HepG2 (cell line): ENCODE measurements around the gene THADA.
A peak's percentile ranks its signal among the peaks of the same experiment; 100 is the strongest.

Experiments used
- CAMTA2 ChIP-seq: sonication (generic); formaldehyde crosslinking; IDR thresholded peaks from 2 replicates; pipeline ENCODE4 v1.4.0; 2020; ENCODE audit warnings: mild to moderate bottlenecking, missing genetic modification reagents, borderline replicate concordance
- CEBPG ChIP-seq: IDR thresholded peaks from 2 replicates; pipeline ENCODE4 v1.6.1; 2016
- DPF2 ChIP-seq: sonication (generic); formaldehyde crosslinking; IDR thresholded peaks from 2 replicates; pipeline ENCODE4 v1.4.0; 2020; ENCODE audit warnings: mild to moderate bottlenecking, low read depth, missing genetic modification reagents, borderline replicate concordance
- FIP1L1 ChIP-seq: fragments of 200-400 bp; formaldehyde crosslinking; IDR thresholded peaks from 2 replicates; pipeline ENCODE4 v1.6.1; 2018; ENCODE audit warnings: low read depth, mild to moderate bottlenecking, low read length, moderate library complexity, borderline replicate concordance; ENCODE audit not compliant: insufficient read depth
- HDAC2 ChIP-seq: sonication (generic); formaldehyde crosslinking; IDR thresholded peaks from 2 replicates; pipeline ENCODE4 v1.4.0; 2020; ENCODE audit warnings: missing genetic modification reagents
- POLR2AphosphoS5 ChIP-seq: IDR thresholded peaks from 2 replicates; pipeline ENCODE4 v1.6.1; 2012; ENCODE audit warnings: low read depth, low read length
- TCF7L2 ChIP-seq: IDR thresholded peaks from 2 replicates; pipeline ENCODE4 v1.6.1; 2011; ENCODE audit warnings: mild to moderate bottlenecking, low read depth, low read length, moderate library complexity
- YY1 ChIP-seq: IDR thresholded peaks from 2 replicates; pipeline ENCODE4 v1.6.1; 2011; ENCODE audit warnings: low read length, low read depth, moderate library complexity, mild to moderate bottlenecking; ENCODE audit not compliant: insufficient read depth, insufficient replicate concordance
- ZNF570 ChIP-seq: sonication (generic); formaldehyde crosslinking; IDR thresholded peaks from 2 replicates; pipeline ENCODE4 v1.4.0; 2020; ENCODE audit warnings: mild to moderate bottlenecking, missing genetic modification reagents, borderline replicate concordance
- TF ChIP-seq, protein P1 (sequence below): sonication (generic); formaldehyde crosslinking; IDR thresholded peaks from 2 replicates; pipeline ENCODE4 v1.5.0; 2020; ENCODE audit warnings: missing genetic modification reagents, mild to moderate bottlenecking, borderline replicate concordance
- TF ChIP-seq, protein P2 (sequence below): sonication (generic); formaldehyde crosslinking; IDR thresholded peaks from 2 replicates; pipeline ENCODE4 v1.4.0; 2020; ENCODE audit warnings: missing genetic modification reagents, borderline replicate concordance
- TF ChIP-seq, protein P3 (sequence below): IDR thresholded peaks from 2 replicates; pipeline ENCODE4 v1.6.1; 2016; ENCODE audit warnings: low read depth, borderline replicate concordance
- TF ChIP-seq, protein P4 (sequence below): sonication (generic); formaldehyde crosslinking; IDR thresholded peaks from 2 replicates; pipeline ENCODE4 v1.5.0; 2020; ENCODE audit warnings: mild to moderate bottlenecking, missing genetic modification reagents, moderate library complexity
- TF ChIP-seq, protein P5 (sequence below): sonication (generic); formaldehyde crosslinking; IDR thresholded peaks from 2 replicates; pipeline ENCODE4 v1.8.0; 2022; ENCODE audit warnings: missing genetic modification reagents, mild to moderate bottlenecking, inconsistent platforms, borderline replicate concordance

DNA sequence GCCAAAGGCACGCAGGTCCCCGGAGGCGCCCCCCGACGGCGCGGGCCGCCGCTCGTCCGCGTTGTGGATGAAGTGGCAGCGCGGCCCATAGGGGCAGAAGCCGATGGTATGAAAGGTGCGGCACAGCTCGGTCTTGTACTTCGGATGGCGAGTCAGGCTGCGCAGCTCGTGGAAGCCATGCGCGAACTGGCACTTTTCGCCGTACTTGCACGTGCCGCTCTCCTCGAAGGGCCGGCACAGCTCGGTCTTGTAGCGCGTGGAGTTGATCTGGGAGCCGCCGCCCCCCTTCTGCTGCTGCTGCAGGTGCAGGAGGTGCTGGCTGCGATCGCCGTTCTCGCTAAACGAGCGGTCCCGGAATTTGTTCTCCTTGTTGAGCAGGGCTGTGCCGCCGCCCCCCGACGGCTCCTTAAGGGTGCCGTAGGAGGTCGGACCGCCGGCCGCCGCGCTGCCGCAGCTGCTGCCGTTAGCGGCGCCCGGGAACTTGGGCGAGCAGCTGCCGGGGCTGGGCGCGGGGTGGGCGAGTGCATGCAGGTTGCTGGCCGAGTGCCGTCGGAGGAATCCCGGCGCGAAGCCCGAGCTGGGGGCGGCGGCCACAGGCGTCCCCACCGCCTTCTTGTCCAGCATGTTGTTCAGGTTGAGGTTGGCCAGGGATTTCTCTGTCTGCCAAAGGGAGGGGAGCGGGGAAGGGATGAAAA, 370.6 kb downstream of the THADA start:
- TF ChIP-seq, protein P1, sequence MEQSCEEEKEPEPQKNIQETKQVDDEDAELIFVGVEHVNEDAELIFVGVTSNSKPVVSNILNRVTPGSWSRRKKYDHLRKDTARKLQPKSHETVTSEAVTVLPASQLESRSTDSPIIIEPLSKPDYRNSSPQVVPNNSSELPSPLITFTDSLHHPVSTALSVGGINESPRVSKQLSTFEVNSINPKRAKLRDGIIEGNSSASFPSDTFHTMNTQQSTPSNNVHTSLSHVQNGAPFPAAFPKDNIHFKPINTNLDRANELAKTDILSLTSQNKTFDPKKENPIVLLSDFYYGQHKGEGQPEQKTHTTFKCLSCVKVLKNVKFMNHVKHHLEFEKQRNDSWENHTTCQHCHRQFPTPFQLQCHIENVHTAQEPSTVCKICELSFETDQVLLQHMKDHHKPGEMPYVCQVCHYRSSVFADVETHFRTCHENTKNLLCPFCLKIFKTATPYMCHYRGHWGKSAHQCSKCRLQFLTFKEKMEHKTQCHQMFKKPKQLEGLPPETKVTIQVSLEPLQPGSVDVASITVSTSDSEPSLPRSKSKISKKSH: peak; percentile 94
- TF ChIP-seq POLR2AphosphoS5 (peak; percentile 24), TCF7L2 (no peak), CAMTA2 (CRISPR knock-in tag) (no peak), FIP1L1 (peak; percentile 90; the same call in 1 of the 2 replicates), CEBPG (CRISPR knock-in tag) (0 out of 2 replicates have a peak, but pooled peaks have one; percentile 22), DPF2 (CRISPR knock-in tag) (no peak), HDAC2 (CRISPR knock-in tag) (peak; percentile 48; the same call in 1 of the 2 replicates), ZNF570 (CRISPR knock-in tag) (no peak), YY1 (no peak)
- TF ChIP-seq, protein P2, sequence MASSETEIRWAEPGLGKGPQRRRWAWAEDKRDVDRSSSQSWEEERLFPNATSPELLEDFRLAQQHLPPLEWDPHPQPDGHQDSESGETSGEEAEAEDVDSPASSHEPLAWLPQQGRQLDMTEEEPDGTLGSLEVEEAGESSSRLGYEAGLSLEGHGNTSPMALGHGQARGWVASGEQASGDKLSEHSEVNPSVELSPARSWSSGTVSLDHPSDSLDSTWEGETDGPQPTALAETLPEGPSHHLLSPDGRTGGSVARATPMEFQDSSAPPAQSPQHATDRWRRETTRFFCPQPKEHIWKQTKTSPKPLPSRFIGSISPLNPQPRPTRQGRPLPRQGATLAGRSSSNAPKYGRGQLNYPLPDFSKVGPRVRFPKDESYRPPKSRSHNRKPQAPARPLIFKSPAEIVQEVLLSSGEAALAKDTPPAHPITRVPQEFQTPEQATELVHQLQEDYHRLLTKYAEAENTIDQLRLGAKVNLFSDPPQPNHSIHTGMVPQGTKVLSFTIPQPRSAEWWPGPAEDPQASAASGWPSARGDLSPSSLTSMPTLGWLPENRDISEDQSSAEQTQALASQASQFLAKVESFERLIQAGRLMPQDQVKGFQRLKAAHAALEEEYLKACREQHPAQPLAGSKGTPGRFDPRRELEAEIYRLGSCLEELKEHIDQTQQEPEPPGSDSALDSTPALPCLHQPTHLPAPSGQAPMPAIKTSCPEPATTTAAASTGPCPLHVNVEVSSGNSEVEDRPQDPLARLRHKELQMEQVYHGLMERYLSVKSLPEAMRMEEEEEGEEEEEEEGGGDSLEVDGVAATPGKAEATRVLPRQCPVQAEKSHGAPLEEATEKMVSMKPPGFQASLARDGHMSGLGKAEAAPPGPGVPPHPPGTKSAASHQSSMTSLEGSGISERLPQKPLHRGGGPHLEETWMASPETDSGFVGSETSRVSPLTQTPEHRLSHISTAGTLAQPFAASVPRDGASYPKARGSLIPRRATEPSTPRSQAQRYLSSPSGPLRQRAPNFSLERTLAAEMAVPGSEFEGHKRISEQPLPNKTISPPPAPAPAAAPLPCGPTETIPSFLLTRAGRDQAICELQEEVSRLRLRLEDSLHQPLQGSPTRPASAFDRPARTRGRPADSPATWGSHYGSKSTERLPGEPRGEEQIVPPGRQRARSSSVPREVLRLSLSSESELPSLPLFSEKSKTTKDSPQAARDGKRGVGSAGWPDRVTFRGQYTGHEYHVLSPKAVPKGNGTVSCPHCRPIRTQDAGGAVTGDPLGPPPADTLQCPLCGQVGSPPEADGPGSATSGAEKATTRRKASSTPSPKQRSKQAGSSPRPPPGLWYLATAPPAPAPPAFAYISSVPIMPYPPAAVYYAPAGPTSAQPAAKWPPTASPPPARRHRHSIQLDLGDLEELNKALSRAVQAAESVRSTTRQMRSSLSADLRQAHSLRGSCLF (CRISPR knock-in tag): no peak
- TF ChIP-seq, protein P3, sequence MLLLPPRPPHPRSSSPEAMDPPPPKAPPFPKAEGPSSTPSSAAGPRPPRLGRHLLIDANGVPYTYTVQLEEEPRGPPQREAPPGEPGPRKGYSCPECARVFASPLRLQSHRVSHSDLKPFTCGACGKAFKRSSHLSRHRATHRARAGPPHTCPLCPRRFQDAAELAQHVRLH (CRISPR knock-in tag): peak; percentile 82; the same call in 1 of the 2 replicates
- TF ChIP-seq, protein P4, sequence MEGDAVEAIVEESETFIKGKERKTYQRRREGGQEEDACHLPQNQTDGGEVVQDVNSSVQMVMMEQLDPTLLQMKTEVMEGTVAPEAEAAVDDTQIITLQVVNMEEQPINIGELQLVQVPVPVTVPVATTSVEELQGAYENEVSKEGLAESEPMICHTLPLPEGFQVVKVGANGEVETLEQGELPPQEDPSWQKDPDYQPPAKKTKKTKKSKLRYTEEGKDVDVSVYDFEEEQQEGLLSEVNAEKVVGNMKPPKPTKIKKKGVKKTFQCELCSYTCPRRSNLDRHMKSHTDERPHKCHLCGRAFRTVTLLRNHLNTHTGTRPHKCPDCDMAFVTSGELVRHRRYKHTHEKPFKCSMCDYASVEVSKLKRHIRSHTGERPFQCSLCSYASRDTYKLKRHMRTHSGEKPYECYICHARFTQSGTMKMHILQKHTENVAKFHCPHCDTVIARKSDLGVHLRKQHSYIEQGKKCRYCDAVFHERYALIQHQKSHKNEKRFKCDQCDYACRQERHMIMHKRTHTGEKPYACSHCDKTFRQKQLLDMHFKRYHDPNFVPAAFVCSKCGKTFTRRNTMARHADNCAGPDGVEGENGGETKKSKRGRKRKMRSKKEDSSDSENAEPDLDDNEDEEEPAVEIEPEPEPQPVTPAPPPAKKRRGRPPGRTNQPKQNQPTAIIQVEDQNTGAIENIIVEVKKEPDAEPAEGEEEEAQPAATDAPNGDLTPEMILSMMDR (CRISPR knock-in tag): peak; percentile 2; the same call in 1 of the 2 replicates
- TF ChIP-seq, protein P5, sequence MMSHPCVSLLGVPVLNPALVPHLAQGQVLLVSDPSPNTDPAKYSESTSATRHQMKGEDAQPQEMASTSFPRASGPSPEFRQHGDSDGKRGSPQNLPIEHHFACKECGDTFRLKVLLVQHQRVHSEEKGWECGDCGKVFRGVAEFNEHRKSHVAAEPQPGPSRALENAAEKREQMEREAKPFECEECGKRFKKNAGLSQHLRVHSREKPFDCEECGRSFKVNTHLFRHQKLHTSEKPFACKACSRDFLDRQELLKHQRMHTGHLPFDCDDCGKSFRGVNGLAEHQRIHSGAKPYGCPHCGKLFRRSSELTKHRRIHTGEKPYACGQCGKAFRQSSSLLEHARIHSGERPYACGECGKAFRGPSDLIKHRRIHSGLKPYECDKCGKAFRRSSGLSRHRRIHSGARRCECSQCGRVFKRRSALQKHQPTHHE (CRISPR knock-in tag): peak; percentile 21; the same call in 1 of the 2 replicates
